Progenitor cell of endocrine pancreas (in vitro differentiated cells): ENCODE data around the gene FAF1. TPM values are rescaled to one million over a fixed set of nuclear protein-coding genes. Genes with fewer than 3 reads are reported as not detected.
A peak's percentile ranks its signal among the peaks of the same experiment; 100 is the strongest.

Experiments
- DNase-seq: peaks from one replicate; pipeline ENCODE4 v3.0.0; 2021; ENCODE audit warnings: low spot score; ENCODE audit not compliant: unreplicated experiment
- H3K27ac Mint-ChIP-seq: 2 replicates; pipeline ENCODE4 v1.8.0; 2021; ENCODE audit warnings: mild to moderate bottlenecking, moderate library complexity, mixed read lengths
- H3K27me3 Mint-ChIP-seq: 2 replicates; pipeline ENCODE4 v1.8.0; 2021; ENCODE audit warnings: mixed read lengths
- H3K36me3 Mint-ChIP-seq: 2 replicates; pipeline ENCODE4 v1.8.0; 2022; ENCODE audit warnings: mixed read lengths; ENCODE audit not compliant: insufficient read depth
- H3K4me1 Mint-ChIP-seq: 2 replicates; pipeline ENCODE4 v1.8.0; 2021; ENCODE audit warnings: low read depth, mixed read lengths
- H3K4me3 Mint-ChIP-seq: 2 replicates; pipeline ENCODE4 v1.8.0; 2021; ENCODE audit warnings: low read depth, mild to moderate bottlenecking, moderate library complexity, mixed read lengths
- H3K9me3 Mint-ChIP-seq: 2 replicates; pipeline ENCODE4 v1.8.0; 2021; ENCODE audit warnings: low read depth, mixed read lengths
- total RNA-seq: library from RNA; stranded (reverse); gene quantifications from 2 replicates; pipeline ENCODE4 v1.2.1, GENCODE V29; 2021
- TF ChIP-seq, protein P1 (sequence below): fragments of 200-600 bp; sonication (generic); IDR thresholded peaks from one replicate; pipeline ENCODE4 v1.5.0; 2021; ENCODE audit warnings: antibody characterized with exemption, mild to moderate bottlenecking; ENCODE audit not compliant: unreplicated experiment

FAF1 gene
- total RNA-seq, 1 donor from 2014 or later = 49.0 TPM

DNA sequence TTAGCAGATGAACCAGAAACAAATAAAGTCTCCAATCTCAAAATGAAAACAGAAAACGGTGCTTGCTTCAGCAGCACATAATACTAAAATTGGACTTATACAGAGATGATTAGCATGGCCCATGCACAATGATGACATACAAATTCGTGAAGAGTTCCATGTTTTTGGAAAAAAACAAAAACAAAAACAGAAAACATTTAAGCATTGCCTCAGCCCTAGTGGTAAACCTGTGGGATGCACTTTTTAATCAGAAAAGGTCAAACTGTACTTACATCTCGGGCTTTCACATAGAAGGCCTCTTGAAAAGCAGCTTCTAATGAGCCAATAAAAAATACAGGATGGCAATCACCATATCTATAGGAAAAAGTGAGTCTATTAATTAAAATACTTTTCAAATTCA lies 377.7 kb downstream of the FAF1 start:
- peaks cover 3% of the 10 kb centered on the region for H3K36me3 Mint-ChIP-seq
- no peaks in the 10 kb centered on the region for H3K4me1 Mint-ChIP-seq
- TF ChIP-seq, protein P1, sequence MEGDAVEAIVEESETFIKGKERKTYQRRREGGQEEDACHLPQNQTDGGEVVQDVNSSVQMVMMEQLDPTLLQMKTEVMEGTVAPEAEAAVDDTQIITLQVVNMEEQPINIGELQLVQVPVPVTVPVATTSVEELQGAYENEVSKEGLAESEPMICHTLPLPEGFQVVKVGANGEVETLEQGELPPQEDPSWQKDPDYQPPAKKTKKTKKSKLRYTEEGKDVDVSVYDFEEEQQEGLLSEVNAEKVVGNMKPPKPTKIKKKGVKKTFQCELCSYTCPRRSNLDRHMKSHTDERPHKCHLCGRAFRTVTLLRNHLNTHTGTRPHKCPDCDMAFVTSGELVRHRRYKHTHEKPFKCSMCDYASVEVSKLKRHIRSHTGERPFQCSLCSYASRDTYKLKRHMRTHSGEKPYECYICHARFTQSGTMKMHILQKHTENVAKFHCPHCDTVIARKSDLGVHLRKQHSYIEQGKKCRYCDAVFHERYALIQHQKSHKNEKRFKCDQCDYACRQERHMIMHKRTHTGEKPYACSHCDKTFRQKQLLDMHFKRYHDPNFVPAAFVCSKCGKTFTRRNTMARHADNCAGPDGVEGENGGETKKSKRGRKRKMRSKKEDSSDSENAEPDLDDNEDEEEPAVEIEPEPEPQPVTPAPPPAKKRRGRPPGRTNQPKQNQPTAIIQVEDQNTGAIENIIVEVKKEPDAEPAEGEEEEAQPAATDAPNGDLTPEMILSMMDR = peak; percentile 30
- DNase-seq = no peak
- peak overlapping the region; percentile 69 for H3K27ac Mint-ChIP-seq
- H3K9me3 Mint-ChIP-seq = no peaks in the 10 kb centered on the region
- H3K27me3 Mint-ChIP-seq = no peaks in the 10 kb centered on the region
- no peak overlapping the region for H3K4me3 Mint-ChIP-seq

DNA sequence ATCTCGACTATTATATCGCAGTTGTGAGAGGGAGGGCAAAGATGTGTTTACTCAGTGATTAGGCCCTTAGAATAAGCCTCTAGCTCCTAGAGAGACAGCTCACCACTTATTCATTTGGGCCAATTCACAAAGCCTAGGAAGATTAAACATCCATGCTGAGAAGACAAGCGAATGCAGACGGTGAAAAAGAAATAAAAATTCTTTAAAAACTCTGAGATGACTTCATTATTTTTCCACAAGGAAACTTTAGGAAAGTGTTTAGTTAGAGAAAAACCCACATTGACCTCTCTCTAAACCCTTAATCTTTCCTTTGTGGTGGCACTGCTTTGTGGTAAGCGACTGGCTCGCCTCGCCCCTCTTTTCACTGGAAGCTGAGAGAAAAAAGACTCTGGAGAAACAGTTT lies 390.0 kb downstream of the FAF1 start:
- peaks cover 2% of the 10 kb centered on the region for H3K36me3 Mint-ChIP-seq
- no peaks in the 10 kb centered on the region for H3K27me3 Mint-ChIP-seq
- H3K4me3 Mint-ChIP-seq = no peak overlapping the region
- TF ChIP-seq, protein P1 = no peak
- peak overlapping the region; percentile 91 for H3K27ac Mint-ChIP-seq
- peaks cover 11% of the 10 kb centered on the region for H3K4me1 Mint-ChIP-seq
- DNase-seq = no peak
- no peaks in the 10 kb centered on the region for H3K9me3 Mint-ChIP-seq

DNA sequence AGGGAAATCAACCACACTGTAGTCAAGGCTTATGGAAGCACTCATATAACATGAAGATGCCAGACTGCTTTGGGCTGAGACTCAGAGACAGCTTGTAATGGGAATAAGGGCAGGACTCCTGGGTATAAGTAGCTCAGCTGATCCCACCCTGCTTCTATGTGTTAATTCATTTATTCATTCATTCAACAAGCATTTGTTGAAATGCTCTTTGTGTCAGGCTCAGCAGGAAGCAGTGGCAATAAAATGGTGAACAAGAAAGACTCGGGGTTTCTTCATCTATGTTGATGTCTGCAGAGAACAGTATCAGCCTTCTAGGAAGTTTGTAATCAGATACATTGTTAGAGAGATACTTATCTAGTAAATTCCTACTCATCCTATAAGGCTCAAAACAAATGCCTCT lies 391.3 kb downstream of the FAF1 start:
- Mint-ChIP-seq H3K4me3 (no peak overlapping the region), H3K36me3 (peaks cover 3% of the 10 kb centered on the region), H3K9me3 (no peaks in the 10 kb centered on the region), H3K4me1 (peaks cover 11% of the 10 kb centered on the region), H3K27ac (no peak overlapping the region), H3K27me3 (no peaks in the 10 kb centered on the region)
- TF ChIP-seq, protein P1 = no peak
- DNase-seq = no peak

- Mint-ChIP-seq H3K9me3 (no peaks in the 10 kb centered on the region), H3K27me3 (no peaks in the 10 kb centered on the region), H3K27ac (no peak overlapping the region), H3K4me1 (peaks cover 11% of the 10 kb centered on the region), H3K36me3 (peaks cover 1% of the 10 kb centered on the region), H3K4me3 (no peak overlapping the region)
- DNase-seq = no peak
- TF ChIP-seq, protein P1 = no peak
These were observed 393.7 kb downstream of the FAF1 start for GRCh38 chr1:50566405-50566804.

GRCh38 chr1:50564417-50564816 lies 395.6 kb downstream of the FAF1 start:
- peaks cover 2% of the 10 kb centered on the region for H3K36me3 Mint-ChIP-seq
- H3K9me3 Mint-ChIP-seq = no peaks in the 10 kb centered on the region
- TF ChIP-seq, protein P1 = no peak
- H3K4me1 Mint-ChIP-seq = no peaks in the 10 kb centered on the region
- H3K4me3 Mint-ChIP-seq = no peak overlapping the region
- H3K27me3 Mint-ChIP-seq = no peaks in the 10 kb centered on the region
- H3K27ac Mint-ChIP-seq = no peak overlapping the region
- no peak for DNase-seq
